Activated T-cell treated with anti-CD3 and anti-CD28 coated beads for 48 hours (primary cell): ENCODE data around the gene TMA7.

ENCODE experiments used
- DNase-seq: peaks from one replicate; pipeline ENCODE4 v3.0.0-alpha.2; 2020; ENCODE audit warnings: low read depth

TMA7 gene

GRCh38 chr3:48409291-48410201 lies 30.5 kb upstream of the TMA7 start:
- no peak for DNase-seq

- DNase-seq, result no peak
These were observed 29.6 kb upstream of the TMA7 start for GRCh38 chr3:48410205-48411040.

GRCh38 chr3:48411041-48411588 lies 28.9 kb upstream of the TMA7 start:
- DNase-seq, result no peak

- no peak for DNase-seq
These were observed 28.3 kb upstream of the TMA7 start for GRCh38 chr3:48411606-48412374.

GRCh38 chr3:48412375-48413001 lies 27.6 kb upstream of the TMA7 start:
- DNase-seq, result no peak

GRCh38 chr3:48413086-48413485 lies 27.0 kb upstream of the TMA7 start:
- no peak for DNase-seq

- DNase-seq, result no peak
These were observed 26.4 kb upstream of the TMA7 start for GRCh38 chr3:48413611-48414010.

- DNase-seq, result no peak
These were observed 25.4 kb upstream of the TMA7 start for GRCh38 chr3:48414376-48415250.

- DNase-seq, result no peak
These were observed 24.7 kb upstream of the TMA7 start for GRCh38 chr3:48415251-48415953.

- no peak for DNase-seq
These were observed 24.0 kb upstream of the TMA7 start for GRCh38 chr3:48416091-48416505.

GRCh38 chr3:48416546-48416945 lies 23.5 kb upstream of the TMA7 start:
- DNase-seq, result no peak

- DNase-seq, result no peak
These were observed 22.4 kb upstream of the TMA7 start for GRCh38 chr3:48417529-48418108.

GRCh38 chr3:48418140-48418539 lies 21.9 kb upstream of the TMA7 start:
- no peak for DNase-seq

GRCh38 chr3:48418651-48419050 lies 21.4 kb upstream of the TMA7 start:
- no peak for DNase-seq

GRCh38 chr3:48419149-48419548 lies 20.9 kb upstream of the TMA7 start:
- DNase-seq, result no peak

GRCh38 chr3:48419597-48419996 lies 20.5 kb upstream of the TMA7 start:
- no peak for DNase-seq

- DNase-seq, result no peak
These were observed 19.5 kb upstream of the TMA7 start for GRCh38 chr3:48420561-48420960.

GRCh38 chr3:48422272-48422671 lies 17.8 kb upstream of the TMA7 start:
- no peak for DNase-seq

GRCh38 chr3:48422681-48423080 lies 17.4 kb upstream of the TMA7 start:
- no peak for DNase-seq
